ENCODE data around the gene PABPC3.

DNA sequence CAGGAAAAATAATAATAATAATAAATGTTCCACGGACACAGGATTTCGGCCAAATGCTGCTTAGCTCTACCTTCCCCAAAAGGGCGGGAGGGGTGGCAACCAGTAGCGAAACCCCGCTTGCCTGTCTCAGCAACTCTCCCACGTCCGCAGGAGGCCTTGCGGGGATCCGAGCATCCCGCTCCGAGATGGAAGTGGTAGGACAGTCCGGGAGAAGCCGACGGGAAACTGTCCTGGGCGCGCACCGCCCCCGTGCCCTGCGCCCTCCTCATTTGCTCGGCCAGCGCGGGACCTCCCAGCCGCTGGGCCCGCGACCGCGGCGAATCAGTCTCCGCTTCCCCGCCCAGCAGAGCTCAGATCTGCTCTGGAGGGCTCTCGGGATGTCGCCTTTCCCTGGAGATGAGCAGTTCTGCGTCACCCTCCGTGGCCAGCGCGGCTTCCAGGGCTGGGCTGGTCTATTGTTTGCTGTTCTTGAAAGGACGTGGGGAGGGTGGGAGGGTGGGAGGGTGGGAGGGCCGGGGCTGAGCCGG lies 48.9 kb upstream of the PABPC3 start:
- no peak for TF ChIP-seq SIN3A (IDR thresholded peaks at IDR 0.05; ENCODE audit: borderline replicate concordance, insufficient read depth, low read depth, low read length)
- TF ChIP-seq, protein P1, sequence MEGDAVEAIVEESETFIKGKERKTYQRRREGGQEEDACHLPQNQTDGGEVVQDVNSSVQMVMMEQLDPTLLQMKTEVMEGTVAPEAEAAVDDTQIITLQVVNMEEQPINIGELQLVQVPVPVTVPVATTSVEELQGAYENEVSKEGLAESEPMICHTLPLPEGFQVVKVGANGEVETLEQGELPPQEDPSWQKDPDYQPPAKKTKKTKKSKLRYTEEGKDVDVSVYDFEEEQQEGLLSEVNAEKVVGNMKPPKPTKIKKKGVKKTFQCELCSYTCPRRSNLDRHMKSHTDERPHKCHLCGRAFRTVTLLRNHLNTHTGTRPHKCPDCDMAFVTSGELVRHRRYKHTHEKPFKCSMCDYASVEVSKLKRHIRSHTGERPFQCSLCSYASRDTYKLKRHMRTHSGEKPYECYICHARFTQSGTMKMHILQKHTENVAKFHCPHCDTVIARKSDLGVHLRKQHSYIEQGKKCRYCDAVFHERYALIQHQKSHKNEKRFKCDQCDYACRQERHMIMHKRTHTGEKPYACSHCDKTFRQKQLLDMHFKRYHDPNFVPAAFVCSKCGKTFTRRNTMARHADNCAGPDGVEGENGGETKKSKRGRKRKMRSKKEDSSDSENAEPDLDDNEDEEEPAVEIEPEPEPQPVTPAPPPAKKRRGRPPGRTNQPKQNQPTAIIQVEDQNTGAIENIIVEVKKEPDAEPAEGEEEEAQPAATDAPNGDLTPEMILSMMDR (IDR thresholded peaks at IDR 0.05), result no peak
- TF ChIP-seq, protein P2, sequence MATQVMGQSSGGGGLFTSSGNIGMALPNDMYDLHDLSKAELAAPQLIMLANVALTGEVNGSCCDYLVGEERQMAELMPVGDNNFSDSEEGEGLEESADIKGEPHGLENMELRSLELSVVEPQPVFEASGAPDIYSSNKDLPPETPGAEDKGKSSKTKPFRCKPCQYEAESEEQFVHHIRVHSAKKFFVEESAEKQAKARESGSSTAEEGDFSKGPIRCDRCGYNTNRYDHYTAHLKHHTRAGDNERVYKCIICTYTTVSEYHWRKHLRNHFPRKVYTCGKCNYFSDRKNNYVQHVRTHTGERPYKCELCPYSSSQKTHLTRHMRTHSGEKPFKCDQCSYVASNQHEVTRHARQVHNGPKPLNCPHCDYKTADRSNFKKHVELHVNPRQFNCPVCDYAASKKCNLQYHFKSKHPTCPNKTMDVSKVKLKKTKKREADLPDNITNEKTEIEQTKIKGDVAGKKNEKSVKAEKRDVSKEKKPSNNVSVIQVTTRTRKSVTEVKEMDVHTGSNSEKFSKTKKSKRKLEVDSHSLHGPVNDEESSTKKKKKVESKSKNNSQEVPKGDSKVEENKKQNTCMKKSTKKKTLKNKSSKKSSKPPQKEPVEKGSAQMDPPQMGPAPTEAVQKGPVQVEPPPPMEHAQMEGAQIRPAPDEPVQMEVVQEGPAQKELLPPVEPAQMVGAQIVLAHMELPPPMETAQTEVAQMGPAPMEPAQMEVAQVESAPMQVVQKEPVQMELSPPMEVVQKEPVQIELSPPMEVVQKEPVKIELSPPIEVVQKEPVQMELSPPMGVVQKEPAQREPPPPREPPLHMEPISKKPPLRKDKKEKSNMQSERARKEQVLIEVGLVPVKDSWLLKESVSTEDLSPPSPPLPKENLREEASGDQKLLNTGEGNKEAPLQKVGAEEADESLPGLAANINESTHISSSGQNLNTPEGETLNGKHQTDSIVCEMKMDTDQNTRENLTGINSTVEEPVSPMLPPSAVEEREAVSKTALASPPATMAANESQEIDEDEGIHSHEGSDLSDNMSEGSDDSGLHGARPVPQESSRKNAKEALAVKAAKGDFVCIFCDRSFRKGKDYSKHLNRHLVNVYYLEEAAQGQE (IDR thresholded peaks at IDR 0.05; ENCODE audit: insufficient read depth in 1 of 2, low read depth in 2 of 2, low read length in 1 of 2), result no peak
- TF ChIP-seq POLR2AphosphoS5 (IDR thresholded peaks at IDR 0.05; ENCODE audit: low read depth, low read length), result no peak
